Lower leg skin (tissue), 3 donors: ENCODE data around the gene HNRNPR.

ENCODE experiments used
- POLR2A ChIP-seq, 2 donors: fragments of 450-650 bp; IDR thresholded peaks; one replicate each; pipeline ENCODE4 v1.6.1; 2016 to 2017; ENCODE audit warnings: antibody characterized with exemption in 2 of 2, mild to moderate bottlenecking in 1 of 2, moderate library complexity in 1 of 2
- TF ChIP-seq, protein P1 (sequence below), 3 donors: fragments of 450-650 bp; IDR thresholded peaks; one replicate each; pipeline ENCODE4 v1.5.1; 2016; ENCODE audit warnings: antibody characterized with exemption in 3 of 3, mild to moderate bottlenecking in 3 of 3, moderate library complexity in 2 of 3

DNA sequence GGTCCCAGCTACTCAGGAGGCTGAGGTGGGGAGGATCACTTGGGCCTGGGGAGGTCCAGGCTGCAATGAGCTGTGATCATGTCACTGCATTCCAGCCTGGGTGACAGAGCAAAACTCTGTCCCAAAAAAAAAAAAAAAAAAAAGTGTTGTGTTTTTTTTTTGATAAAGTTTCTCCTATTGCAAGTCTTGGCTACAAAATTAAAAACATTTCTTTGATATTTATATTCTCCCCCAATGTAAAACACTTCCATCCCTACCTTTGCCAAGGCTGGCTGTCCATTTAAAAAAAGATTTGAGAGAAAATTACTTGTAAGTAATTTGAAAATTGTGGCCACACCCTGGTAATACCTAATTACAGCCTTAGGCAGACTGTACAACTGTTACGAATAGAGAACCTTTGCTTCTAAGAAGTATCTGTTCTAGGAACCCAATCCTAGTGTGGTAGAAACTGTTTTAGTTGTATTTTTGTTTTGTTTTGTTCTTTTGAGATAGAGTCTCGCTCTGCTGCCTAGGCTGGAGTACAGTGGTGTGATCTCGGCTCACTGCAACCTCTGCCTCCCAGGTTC is 14.3 kb upstream of the HNRNPR start:
- TF ChIP-seq, protein P1, sequence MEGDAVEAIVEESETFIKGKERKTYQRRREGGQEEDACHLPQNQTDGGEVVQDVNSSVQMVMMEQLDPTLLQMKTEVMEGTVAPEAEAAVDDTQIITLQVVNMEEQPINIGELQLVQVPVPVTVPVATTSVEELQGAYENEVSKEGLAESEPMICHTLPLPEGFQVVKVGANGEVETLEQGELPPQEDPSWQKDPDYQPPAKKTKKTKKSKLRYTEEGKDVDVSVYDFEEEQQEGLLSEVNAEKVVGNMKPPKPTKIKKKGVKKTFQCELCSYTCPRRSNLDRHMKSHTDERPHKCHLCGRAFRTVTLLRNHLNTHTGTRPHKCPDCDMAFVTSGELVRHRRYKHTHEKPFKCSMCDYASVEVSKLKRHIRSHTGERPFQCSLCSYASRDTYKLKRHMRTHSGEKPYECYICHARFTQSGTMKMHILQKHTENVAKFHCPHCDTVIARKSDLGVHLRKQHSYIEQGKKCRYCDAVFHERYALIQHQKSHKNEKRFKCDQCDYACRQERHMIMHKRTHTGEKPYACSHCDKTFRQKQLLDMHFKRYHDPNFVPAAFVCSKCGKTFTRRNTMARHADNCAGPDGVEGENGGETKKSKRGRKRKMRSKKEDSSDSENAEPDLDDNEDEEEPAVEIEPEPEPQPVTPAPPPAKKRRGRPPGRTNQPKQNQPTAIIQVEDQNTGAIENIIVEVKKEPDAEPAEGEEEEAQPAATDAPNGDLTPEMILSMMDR (IDR thresholded peaks at IDR 0.05) = no peak
- no peak for TF ChIP-seq POLR2A (IDR thresholded peaks at IDR 0.05)
